T-helper 1 cell treated with Interleukin-12 subunit alpha and Interleukin-12 subunit beta and Interleukin-4 antibody, amounts not matched to agents 30 μg/mL and 1 μg/mL, for 36 hours (primary cell): ENCODE data around the gene NEURL1.

Experiments used
- H3K27ac Mint-ChIP-seq: one replicate; pipeline ENCODE4 v1.8.0; 2021; ENCODE audit warnings: mild to moderate bottlenecking, mixed read lengths
- H3K27me3 Mint-ChIP-seq: one replicate; pipeline ENCODE4 v1.8.0; 2021; ENCODE audit warnings: low read depth, mixed read lengths
- H3K36me3 Mint-ChIP-seq: one replicate; pipeline ENCODE4 v1.8.0; 2021; ENCODE audit warnings: low read depth, mixed read lengths
- H3K4me1 Mint-ChIP-seq: one replicate; pipeline ENCODE4 v1.8.0; 2021; ENCODE audit warnings: low read depth, mixed read lengths
- H3K4me3 Mint-ChIP-seq: one replicate; pipeline ENCODE4 v1.8.0; 2021; ENCODE audit warnings: mild to moderate bottlenecking, moderate library complexity, mixed read lengths
- H3K9me3 Mint-ChIP-seq: one replicate; pipeline ENCODE4 v1.8.0; 2021; ENCODE audit warnings: mixed read lengths

The NEURL1 gene

GRCh38 chr10:103534621-103535498 lies 41.4 kb downstream of the NEURL1 start:
- H3K27ac Mint-ChIP-seq, result no peak overlapping the region
- H3K27me3 Mint-ChIP-seq, result peaks cover 33% of the 10 kb centered on the region
- no peaks in the 10 kb centered on the region for H3K4me1 Mint-ChIP-seq
- H3K4me3 Mint-ChIP-seq, result no peak overlapping the region
- peaks cover 28% of the 10 kb centered on the region for H3K9me3 Mint-ChIP-seq
- H3K36me3 Mint-ChIP-seq, result peaks cover 3% of the 10 kb centered on the region

- H3K4me3 Mint-ChIP-seq, result no peak overlapping the region
Observed at GRCh38 chr10:103535595-103535994, 42.1 kb downstream of the NEURL1 start.

GRCh38 chr10:103539751-103540150 lies 46.2 kb downstream of the NEURL1 start:
- H3K36me3 Mint-ChIP-seq, result no peaks in the 10 kb centered on the region
- H3K4me3 Mint-ChIP-seq, result no peak overlapping the region
- H3K4me1 Mint-ChIP-seq, result peaks cover 6% of the 10 kb centered on the region
- no peak overlapping the region for H3K27ac Mint-ChIP-seq
- H3K9me3 Mint-ChIP-seq, result peaks cover 3% of the 10 kb centered on the region
- peaks cover 20% of the 10 kb centered on the region for H3K27me3 Mint-ChIP-seq

More at GRCh38 chr10:103535595-103535994, 42.1 kb downstream of the NEURL1 start:
- H3K27me3 Mint-ChIP-seq, result peaks cover 28% of the 10 kb centered on the region
- H3K4me1 Mint-ChIP-seq, result no peaks in the 10 kb centered on the region
- peaks cover 23% of the 10 kb centered on the region for H3K9me3 Mint-ChIP-seq
- no peak overlapping the region for H3K27ac Mint-ChIP-seq
- peaks cover 3% of the 10 kb centered on the region for H3K36me3 Mint-ChIP-seq

GRCh38 chr10:103540722-103541121 lies 47.2 kb downstream of the NEURL1 start:
- no peak overlapping the region for H3K27ac Mint-ChIP-seq
- no peaks in the 10 kb centered on the region for H3K9me3 Mint-ChIP-seq
- peaks cover 20% of the 10 kb centered on the region for H3K27me3 Mint-ChIP-seq
- H3K4me3 Mint-ChIP-seq, result no peak overlapping the region
- H3K36me3 Mint-ChIP-seq, result no peaks in the 10 kb centered on the region
- peaks cover 6% of the 10 kb centered on the region for H3K4me1 Mint-ChIP-seq

GRCh38 chr10:103541616-103542015 lies 48.1 kb downstream of the NEURL1 start:
- no peak overlapping the region for H3K4me3 Mint-ChIP-seq
- H3K36me3 Mint-ChIP-seq, result no peaks in the 10 kb centered on the region
- H3K27ac Mint-ChIP-seq, result no peak overlapping the region
- no peaks in the 10 kb centered on the region for H3K9me3 Mint-ChIP-seq
- peaks cover 20% of the 10 kb centered on the region for H3K27me3 Mint-ChIP-seq
- peaks cover 6% of the 10 kb centered on the region for H3K4me1 Mint-ChIP-seq

- H3K4me1 Mint-ChIP-seq, result peaks cover 6% of the 10 kb centered on the region
- H3K27ac Mint-ChIP-seq, result no peak overlapping the region
Observed at GRCh38 chr10:103542764-103543616, 49.5 kb downstream of the NEURL1 start.

GRCh38 chr10:103543617-103544525 lies 50.4 kb downstream of the NEURL1 start:
- Mint-ChIP-seq H3K27me3 (peaks cover 12% of the 10 kb centered on the region), H3K4me3 (no peak overlapping the region), H3K4me1 (peaks cover 6% of the 10 kb centered on the region), H3K36me3 (no peaks in the 10 kb centered on the region), H3K27ac (no peak overlapping the region), H3K9me3 (no peaks in the 10 kb centered on the region)

More at GRCh38 chr10:103542764-103543616, 49.5 kb downstream of the NEURL1 start:
- Mint-ChIP-seq H3K36me3 (no peaks in the 10 kb centered on the region), H3K27me3 (peaks cover 12% of the 10 kb centered on the region), H3K9me3 (no peaks in the 10 kb centered on the region), H3K4me3 (peak overlapping the region; percentile 35)

GRCh38 chr10:103544657-103545310 lies 51.3 kb downstream of the NEURL1 start:
- Mint-ChIP-seq H3K27me3 (peaks cover 4% of the 10 kb centered on the region), H3K27ac (no peak overlapping the region)

GRCh38 chr10:103545366-103545765 lies 51.9 kb downstream of the NEURL1 start:
- no peak overlapping the region for H3K27ac Mint-ChIP-seq
- H3K9me3 Mint-ChIP-seq, result no peaks in the 10 kb centered on the region
- peaks cover 3% of the 10 kb centered on the region for H3K27me3 Mint-ChIP-seq
- H3K36me3 Mint-ChIP-seq, result no peaks in the 10 kb centered on the region
- H3K4me3 Mint-ChIP-seq, result no peak overlapping the region
- H3K4me1 Mint-ChIP-seq, result peaks cover 6% of the 10 kb centered on the region

More at GRCh38 chr10:103544657-103545310, 51.3 kb downstream of the NEURL1 start:
- H3K36me3 Mint-ChIP-seq, result no peaks in the 10 kb centered on the region
- H3K9me3 Mint-ChIP-seq, result no peaks in the 10 kb centered on the region
- H3K4me1 Mint-ChIP-seq, result peaks cover 6% of the 10 kb centered on the region
- H3K4me3 Mint-ChIP-seq, result no peak overlapping the region

- Mint-ChIP-seq H3K36me3 (no peaks in the 10 kb centered on the region), H3K9me3 (no peaks in the 10 kb centered on the region), H3K27ac (no peak overlapping the region)
Observed at GRCh38 chr10:103545771-103546281, 52.3 kb downstream of the NEURL1 start.

GRCh38 chr10:103546401-103546800 lies 52.9 kb downstream of the NEURL1 start:
- no peaks in the 10 kb centered on the region for H3K9me3 Mint-ChIP-seq
- no peak overlapping the region for H3K4me3 Mint-ChIP-seq

More at GRCh38 chr10:103545771-103546281, 52.3 kb downstream of the NEURL1 start:
- peaks cover 3% of the 10 kb centered on the region for H3K27me3 Mint-ChIP-seq
- H3K4me3 Mint-ChIP-seq, result no peak overlapping the region
- peaks cover 7% of the 10 kb centered on the region for H3K4me1 Mint-ChIP-seq

GRCh38 chr10:103547391-103547946 lies 54.0 kb downstream of the NEURL1 start:
- H3K4me1 Mint-ChIP-seq, result peaks cover 10% of the 10 kb centered on the region
- no peak overlapping the region for H3K27ac Mint-ChIP-seq
- no peaks in the 10 kb centered on the region for H3K9me3 Mint-ChIP-seq
- H3K36me3 Mint-ChIP-seq, result no peaks in the 10 kb centered on the region
- peaks cover 3% of the 10 kb centered on the region for H3K27me3 Mint-ChIP-seq
- no peak overlapping the region for H3K4me3 Mint-ChIP-seq

More at GRCh38 chr10:103546401-103546800, 52.9 kb downstream of the NEURL1 start:
- H3K36me3 Mint-ChIP-seq, result no peaks in the 10 kb centered on the region
- H3K27me3 Mint-ChIP-seq, result peaks cover 3% of the 10 kb centered on the region
- H3K27ac Mint-ChIP-seq, result no peak overlapping the region
- peaks cover 7% of the 10 kb centered on the region for H3K4me1 Mint-ChIP-seq

- peaks cover 3% of the 10 kb centered on the region for H3K27me3 Mint-ChIP-seq
Observed at GRCh38 chr10:103548006-103548405, 54.5 kb downstream of the NEURL1 start.

More at GRCh38 chr10:103548006-103548405, 54.5 kb downstream of the NEURL1 start:
- Mint-ChIP-seq H3K9me3 (no peaks in the 10 kb centered on the region), H3K4me1 (peaks cover 13% of the 10 kb centered on the region), H3K4me3 (no peak overlapping the region), H3K27ac (no peak overlapping the region), H3K36me3 (no peaks in the 10 kb centered on the region)
